HCT116 (cell line): ENCODE measurements around the gene CAMK2G. TPM values are rescaled to one million over a fixed set of nuclear protein-coding genes. Genes with fewer than 3 reads are reported as not detected.

Source experiments
- ATAC-seq: fragments of 200-7000 bp; cut with Tn5 transposase; 2 replicates; pipeline ENCODE4 v1.9.1; 2020; ENCODE audit warnings: mild to moderate bottlenecking, moderate library complexity
- BruUV-seq: library from RNA; stranded (reverse); fragments of 400-500 nt; replicated peaks from 2 replicates; lab custom pipeline; 2021; lab: Mats Ljungman, UMichigan
- CTCF ChIA-PET: fragments of 300-600 bp; sonication (Branson Sonifier 250); formaldehyde crosslinking; loops from one replicate; lab custom pipeline; 2021; ENCODE audit warnings: antibody characterized with exemption; lab: Charles Lee
- POLR2A ChIA-PET: fragments of 300-600, 350-600 bp; sonication (Branson Sonifier 250); formaldehyde crosslinking; loops from one replicate; lab custom pipeline; 2021; ENCODE audit warnings: antibody characterized with exemption; lab: Charles Lee
- RAD21 ChIA-PET, 2 experiments: fragments of 300-600 bp; sonication (Branson Sonifier 250); formaldehyde crosslinking; loops; one replicate each; lab custom pipeline; 2023; ENCODE audit warnings: low total read pairs in 2 of 2; ENCODE audit not compliant: uncharacterized antibody in 2 of 2, unreplicated experiment in 2 of 2, low non-redundant PET in 1 of 2; lab: Charles Lee
- DNase-seq: peaks from one replicate; pipeline ENCODE4 v3.0.0-alpha.2; 2010; ENCODE audit warnings: low read depth, low spot score
- H2AFZ ChIP-seq: fragments of 200-600 bp; shearing (Covaris generic), sonication (generic); 2 replicates; pipeline ENCODE4 v1.6.1; 2017; ENCODE audit warnings: low read depth, mixed run types, mixed read lengths, antibody characterized with exemption, low read length; ENCODE audit not compliant: poor library complexity, severe bottlenecking
- H3K27ac ChIP-seq: 2 replicates; pipeline ENCODE4 v1.5.1; 2012; ENCODE audit warnings: low read depth, low read length
- H3K27me3 ChIP-seq: fragments of 200-600 bp; sonication (generic); 2 replicates; pipeline ENCODE4 v1.6.1; 2016; ENCODE audit warnings: mixed run types, low read length, mixed read lengths; ENCODE audit not compliant: insufficient read depth
- H3K36me3 ChIP-seq, 2 experiments: fragments of 200-500 bp in 1 of 2; fragments of 200-600 bp in 1 of 2; sonication (Bioruptor generic) in 1 of 2; sonication (generic) in 1 of 2; 2 replicates each; pipeline versions ENCODE4 v1.5.1 to v1.6.1; 2014 to 2016; ENCODE audit warnings: low read length in 2 of 2, inconsistent platforms in 1 of 2, mixed read lengths in 1 of 2, mixed run types in 1 of 2; ENCODE audit not compliant: insufficient read depth in 2 of 2, control insufficient read depth in 1 of 2
- H3K4me1 ChIP-seq, 2 experiments: fragments of 200-600 bp in 1 of 2; sonication (generic) in 1 of 2; 2 replicates each; pipeline versions ENCODE4 v1.5.1 to v1.6.1; 2012 to 2017; ENCODE audit warnings: low read length in 2 of 2, inconsistent platforms in 1 of 2, mild to moderate bottlenecking in 1 of 2, mixed read lengths in 1 of 2, mixed run types in 1 of 2, moderate library complexity in 1 of 2; ENCODE audit not compliant: insufficient read depth in 2 of 2, control insufficient read depth in 1 of 2
- H3K4me2 ChIP-seq: fragments of 200-600 bp; sonication (generic); 2 replicates; pipeline ENCODE4 v1.6.1; 2017; ENCODE audit warnings: mixed run types, low read length, mixed read lengths
- H3K4me3 ChIP-seq, 2 experiments: fragments of 200-600 bp in 1 of 2; sonication (generic) in 1 of 2; replicated peaks in 1 of 2; 2 replicates each; pipeline ENCODE4 v1.5.1; 2011 to 2016; ENCODE audit warnings: low read length in 2 of 2, control low read depth in 1 of 2, low read depth in 1 of 2, mild to moderate bottlenecking in 1 of 2, mixed read lengths in 1 of 2, mixed run types in 1 of 2
- H3K79me2 ChIP-seq: fragments of 200-600 bp; sonication (generic); 2 replicates; pipeline ENCODE4 v1.6.1; 2017; ENCODE audit warnings: mild to moderate bottlenecking, mixed run types, low read length, moderate library complexity, mixed read lengths; ENCODE audit not compliant: insufficient read depth
- H3K9ac ChIP-seq: fragments of 200-600 bp; sonication (generic); 2 replicates; pipeline ENCODE4 v1.6.1; 2016; ENCODE audit warnings: low read length, mixed read lengths
- H3K9me2 ChIP-seq: fragments of 200-600 bp; sonication (generic), shearing (Covaris generic); 2 replicates; pipeline ENCODE4 v1.6.1; 2017; ENCODE audit warnings: mixed run types, mild to moderate bottlenecking, moderate library complexity; ENCODE audit not compliant: insufficient read depth
- H3K9me3 ChIP-seq, 2 experiments: fragments of 200-500 bp in 1 of 2; fragments of 200-600 bp in 1 of 2; sonication (Bioruptor generic) in 1 of 2; sonication (generic) in 1 of 2; 2 replicates each; pipeline ENCODE4 v1.6.1; 2014 to 2017; ENCODE audit warnings: low read length in 2 of 2, mixed read lengths in 2 of 2, inconsistent platforms in 1 of 2, low read depth in 1 of 2, mild to moderate bottlenecking in 1 of 2, mixed run types in 1 of 2, moderate library complexity in 1 of 2; ENCODE audit not compliant: control insufficient read depth in 1 of 2, insufficient read depth in 1 of 2
- H4K20me1 ChIP-seq: fragments of 200-600 bp; sonication (generic), shearing (Covaris generic); 2 replicates; pipeline ENCODE4 v1.6.1; 2017; ENCODE audit warnings: mixed run types, mild to moderate bottlenecking, moderate library complexity; ENCODE audit not compliant: insufficient read depth
- CEBPB ChIP-seq: IDR thresholded peaks from 2 replicates; pipeline ENCODE4 v1.6.1; 2012; ENCODE audit warnings: low read depth
- ELF1 ChIP-seq: IDR thresholded peaks from 2 replicates; pipeline ENCODE4 v1.6.1; 2012; ENCODE audit warnings: low read depth, borderline replicate concordance
- EZH2 ChIP-seq: fragments of 200-600 bp; sonication (generic); IDR thresholded peaks from 2 replicates; pipeline ENCODE4 v1.6.1; 2017; ENCODE audit warnings: antibody characterized with exemption, mixed run types
- EZH2phosphoT487 ChIP-seq: fragments of 200-600 bp; IDR thresholded peaks from 2 replicates; pipeline ENCODE4 v1.6.1; 2018; ENCODE audit warnings: antibody characterized with exemption, borderline replicate concordance
- FOSL1 ChIP-seq: IDR thresholded peaks from 2 replicates; pipeline ENCODE4 v1.6.1; 2012; ENCODE audit warnings: low read depth
- POLR2A ChIP-seq: IDR thresholded peaks from 2 replicates; pipeline ENCODE4 v1.7.0; 2011; ENCODE audit warnings: borderline replicate concordance; ENCODE audit not compliant: insufficient read depth, insufficient read length; ENCODE audit errors: extremely low read depth
- SP1 ChIP-seq: IDR thresholded peaks from 2 replicates; pipeline ENCODE4 v1.6.1; 2012; ENCODE audit warnings: low read depth
- SRF ChIP-seq: IDR thresholded peaks from 2 replicates; pipeline ENCODE4 v1.6.1; 2012; ENCODE audit warnings: low read depth
- ZBTB33 ChIP-seq: IDR thresholded peaks from 2 replicates; pipeline ENCODE4 v1.6.1; 2011; ENCODE audit warnings: mild to moderate bottlenecking, low read length, moderate library complexity; ENCODE audit not compliant: insufficient replicate concordance; ENCODE audit errors: extremely low read depth
- ZFX ChIP-seq: fragments of 450-650 bp; IDR thresholded peaks from 2 replicates; pipeline ENCODE4 v1.6.1; 2017
- ZNF274 ChIP-seq: fragments of 200-500 bp; sonication (Bioruptor generic); IDR thresholded peaks from 2 replicates; pipeline ENCODE4 v1.6.1; 2014; ENCODE audit warnings: mild to moderate bottlenecking, low read depth, low read length, inconsistent platforms
- intact Hi-C: fragments of 100-400 bp; cut with micrococcal nuclease; formaldehyde crosslinking; loops from 2 replicates; pipeline ENCODE4 v1.10.0; 2022
- total RNA-seq: library from RNA; stranded (reverse); gene quantifications from one replicate; pipeline ENCODE4 v1.2.1, GENCODE V29; 2021; ENCODE audit not compliant: unreplicated experiment
- TF ChIP-seq, protein P1 (sequence below), 3 experiments: fragments of 200-600 bp in 1 of 3; sonication (generic) in 1 of 3; IDR thresholded peaks in 2 of 3; conservative IDR thresholded peaks in 1 of 3; 2 replicates each; pipeline ENCODE4 v1.5.1; 2012 to 2017; ENCODE audit warnings: low read depth in 2 of 3, low read length in 2 of 3, antibody characterized with exemption in 1 of 3, borderline replicate concordance in 1 of 3, control low read depth in 1 of 3, mild to moderate bottlenecking in 1 of 3, mixed read lengths in 1 of 3, mixed run types in 1 of 3, moderate library complexity in 1 of 3; ENCODE audit not compliant: insufficient read depth in 1 of 3

The CAMK2G gene
- total RNA-seq, 1 experiment from 2014 or later = 28.3 TPM

DNA sequence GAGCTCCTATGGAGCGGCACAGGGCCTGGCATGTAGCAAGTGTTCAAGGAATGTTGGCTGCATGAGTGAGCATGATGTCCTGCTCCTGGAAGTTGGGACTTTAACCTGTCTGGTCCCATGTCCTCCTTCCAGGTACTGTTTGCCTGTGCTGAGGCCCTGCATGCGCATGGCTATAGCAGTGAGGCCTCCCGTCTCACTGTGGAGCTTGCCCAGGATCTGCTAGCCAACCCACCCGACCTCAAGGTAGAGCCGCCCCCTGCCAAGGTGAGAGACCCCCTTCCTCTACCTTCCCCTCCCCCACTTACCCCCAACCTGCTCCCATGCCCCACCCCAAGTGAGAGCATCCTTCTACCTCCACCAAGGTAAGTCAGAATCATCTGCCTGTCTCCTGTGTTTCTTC lies 80.9 kb downstream of the CAMK2G start:
- ChIA-PET POLR2A (no interaction called here), CTCF (no interaction called here), RAD21 (no interaction called here)
- no TSS peak for BruUV-seq
- intact Hi-C loops = no loop called here
- Histone ChIP-seq H3K9me3 (no peaks in the 10 kb centered on the region), H3K4me3 (no peak overlapping the region), H3K27me3 (no peaks in the 10 kb centered on the region), H3K4me2 (no peak overlapping the region), H3K27ac (no peak overlapping the region), H3K79me2 (no peaks in the 10 kb centered on the region), H3K9ac (no peak overlapping the region), H2AFZ (no peak overlapping the region), H3K4me1 (no peaks in the 10 kb centered on the region), H3K36me3 (peaks cover 18 to 26% of the 10 kb centered on the region in 2 experiments), H4K20me1 (no peaks in the 10 kb centered on the region), H3K9me2 (no peaks in the 10 kb centered on the region)
- DNase-seq = no peak
- ATAC-seq = no peak
- TF ChIP-seq EZH2phosphoT487 (no peak), ZFX (no peak), SP1 (no peak), ELF1 (no peak), CEBPB (no peak), FOSL1 (no peak), POLR2A (no peak), ZBTB33 (no peak), SRF (no peak), EZH2 (no peak), ZNF274 (no peak)
- TF ChIP-seq, protein P1, sequence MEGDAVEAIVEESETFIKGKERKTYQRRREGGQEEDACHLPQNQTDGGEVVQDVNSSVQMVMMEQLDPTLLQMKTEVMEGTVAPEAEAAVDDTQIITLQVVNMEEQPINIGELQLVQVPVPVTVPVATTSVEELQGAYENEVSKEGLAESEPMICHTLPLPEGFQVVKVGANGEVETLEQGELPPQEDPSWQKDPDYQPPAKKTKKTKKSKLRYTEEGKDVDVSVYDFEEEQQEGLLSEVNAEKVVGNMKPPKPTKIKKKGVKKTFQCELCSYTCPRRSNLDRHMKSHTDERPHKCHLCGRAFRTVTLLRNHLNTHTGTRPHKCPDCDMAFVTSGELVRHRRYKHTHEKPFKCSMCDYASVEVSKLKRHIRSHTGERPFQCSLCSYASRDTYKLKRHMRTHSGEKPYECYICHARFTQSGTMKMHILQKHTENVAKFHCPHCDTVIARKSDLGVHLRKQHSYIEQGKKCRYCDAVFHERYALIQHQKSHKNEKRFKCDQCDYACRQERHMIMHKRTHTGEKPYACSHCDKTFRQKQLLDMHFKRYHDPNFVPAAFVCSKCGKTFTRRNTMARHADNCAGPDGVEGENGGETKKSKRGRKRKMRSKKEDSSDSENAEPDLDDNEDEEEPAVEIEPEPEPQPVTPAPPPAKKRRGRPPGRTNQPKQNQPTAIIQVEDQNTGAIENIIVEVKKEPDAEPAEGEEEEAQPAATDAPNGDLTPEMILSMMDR (IDR thresholded peaks at IDR 0.05 in 2 of 3, conservative IDR thresholded peaks at IDR 0.05 in 1 of 3; ENCODE audit: borderline replicate concordance in 1 of 3, insufficient read depth in 1 of 3, low read depth in 2 of 3, low read length in 2 of 3) = no peak
